Astrocyte (in vitro differentiated cells and primary cell): ENCODE measurements around the gene KIRREL3. TPM values are rescaled to one million over a fixed set of nuclear protein-coding genes. Genes with fewer than 3 reads are reported as not detected.

Experiments
- DNase-seq: peaks from one replicate; pipeline ENCODE4 v3.0.0-alpha.2; 2010; ENCODE audit warnings: low read depth
- FAIRE-seq: peaks from 2 replicates; lab custom pipeline; 2011; peaks lifted over from hg19 to GRCh38; lab: Jason Lieb, UNC
- H2AFZ ChIP-seq: 2 replicates; pipeline ENCODE4 v1.6.0; 2012; ENCODE audit warnings: low read depth, low read length, inconsistent platforms
- H3K27ac ChIP-seq: 2 replicates; pipeline ENCODE4 v1.5.1; 2011; ENCODE audit warnings: low read depth, low read length, inconsistent platforms
- H3K27me3 ChIP-seq: 2 replicates; pipeline ENCODE4 v1.6.0; 2011; ENCODE audit warnings: low read length, inconsistent platforms; ENCODE audit not compliant: insufficient read depth
- H3K36me3 ChIP-seq: 2 replicates; pipeline ENCODE4 v1.5.1; 2011; ENCODE audit warnings: low read length, inconsistent platforms; ENCODE audit not compliant: insufficient read depth
- H3K4me1 ChIP-seq: 2 replicates; pipeline ENCODE4 v1.5.1; 2011; ENCODE audit warnings: low read length, inconsistent platforms; ENCODE audit not compliant: insufficient read depth
- H3K4me2 ChIP-seq: 2 replicates; pipeline ENCODE4 v1.6.0; 2012; ENCODE audit warnings: low read length, inconsistent platforms
- H3K4me3 ChIP-seq: 2 replicates; pipeline ENCODE4 v1.5.1; 2011; ENCODE audit warnings: low read depth, mild to moderate bottlenecking, low read length, inconsistent platforms; ENCODE audit not compliant: insufficient read depth
- H3K79me2 ChIP-seq: 2 replicates; pipeline ENCODE4 v1.6.0; 2012; ENCODE audit warnings: mild to moderate bottlenecking, low read length, inconsistent platforms; ENCODE audit not compliant: insufficient read depth
- H3K9ac ChIP-seq: 2 replicates; pipeline ENCODE4 v1.6.0; 2012; ENCODE audit warnings: mild to moderate bottlenecking, low read length, inconsistent platforms
- H3K9me3 ChIP-seq: 2 replicates; pipeline ENCODE4 v1.5.1; 2012; ENCODE audit warnings: low read depth, mild to moderate bottlenecking, low read length, inconsistent platforms; ENCODE audit not compliant: insufficient read depth
- H4K20me1 ChIP-seq: 2 replicates; pipeline ENCODE4 v1.6.0; 2012; ENCODE audit warnings: low read length, inconsistent platforms; ENCODE audit not compliant: insufficient read depth
- H3K27ac Mint-ChIP-seq: one replicate; pipeline ENCODE4 v1.8.0; 2021; ENCODE audit warnings: mild to moderate bottlenecking, mixed read lengths; ENCODE audit not compliant: unreplicated experiment
- H3K27me3 Mint-ChIP-seq: one replicate; pipeline ENCODE4 v1.8.0; 2021; ENCODE audit warnings: low read depth, mixed read lengths; ENCODE audit not compliant: unreplicated experiment
- H3K36me3 Mint-ChIP-seq: one replicate; pipeline ENCODE4 v1.8.0; 2021; ENCODE audit warnings: low read depth, mixed read lengths; ENCODE audit not compliant: unreplicated experiment
- H3K4me1 Mint-ChIP-seq: one replicate; pipeline ENCODE4 v1.8.0; 2021; ENCODE audit warnings: low read depth, mixed read lengths; ENCODE audit not compliant: unreplicated experiment
- H3K4me3 Mint-ChIP-seq: one replicate; pipeline ENCODE4 v1.8.0; 2021; ENCODE audit warnings: mild to moderate bottlenecking, moderate library complexity, mixed read lengths; ENCODE audit not compliant: unreplicated experiment
- H3K9me3 Mint-ChIP-seq: one replicate; pipeline ENCODE4 v1.8.0; 2021; ENCODE audit warnings: mild to moderate bottlenecking, mixed read lengths; ENCODE audit not compliant: unreplicated experiment
- CTCF ChIP-seq: IDR thresholded peaks from 2 replicates; pipeline ENCODE4 v1.5.1; 2011; ENCODE audit warnings: low read depth, mild to moderate bottlenecking, inconsistent platforms, low read length, moderate library complexity; ENCODE audit not compliant: insufficient read depth
- EZH2 ChIP-seq: IDR thresholded peaks from 2 replicates; pipeline ENCODE4 v1.6.1; 2012; ENCODE audit warnings: mild to moderate bottlenecking, low read length, inconsistent platforms; ENCODE audit not compliant: insufficient read depth
- total RNA-seq: library from RNA; stranded (reverse); gene quantifications from 2 replicates; pipeline ENCODE4 v1.2.1, GENCODE V29; 2021

Gene KIRREL3
- total RNA-seq, 1 donor from 2014 or later: 0.91 TPM

- Histone ChIP-seq H3K4me2 (no peak overlapping the region), H3K9ac (no peak overlapping the region), H3K36me3 (no peaks in the 10 kb centered on the region), H3K9me3 (no peaks in the 10 kb centered on the region), H3K27me3 (no peaks in the 10 kb centered on the region), H3K4me1 (peaks cover 8% of the 10 kb centered on the region), H3K79me2 (no peaks in the 10 kb centered on the region), H3K4me3 (no peak overlapping the region), H2AFZ (no peak overlapping the region), H3K27ac (no peak overlapping the region), H4K20me1 (peaks cover 8% of the 10 kb centered on the region)
- no peak for TF ChIP-seq EZH2
- no peak for TF ChIP-seq CTCF
- Mint-ChIP-seq H3K9me3 (peaks cover 4% of the 10 kb centered on the region), H3K27ac (no peak overlapping the region), H3K36me3 (peaks cover 16% of the 10 kb centered on the region), H3K4me1 (peaks cover 10% of the 10 kb centered on the region), H3K4me3 (no peak overlapping the region), H3K27me3 (no peaks in the 10 kb centered on the region)
- DNase-seq (no peak), FAIRE-seq (no peak)
Observed at GRCh38 chr11:126403022-126403581, 597.5 kb downstream of the KIRREL3 start.

GRCh38 chr11:126400479-126400878, 600.1 kb downstream of the KIRREL3 start:
- FAIRE-seq (no peak), DNase-seq (no peak)
- Histone ChIP-seq H3K27me3 (no peaks in the 10 kb centered on the region), H3K4me1 (peaks cover 8% of the 10 kb centered on the region), H3K79me2 (no peaks in the 10 kb centered on the region), H3K27ac (no peak overlapping the region), H3K4me3 (no peak overlapping the region), H4K20me1 (peaks cover 11% of the 10 kb centered on the region), H3K9me3 (no peaks in the 10 kb centered on the region), H3K4me2 (no peak overlapping the region), H2AFZ (no peak overlapping the region), H3K36me3 (no peaks in the 10 kb centered on the region), H3K9ac (no peak overlapping the region)
- TF ChIP-seq EZH2 (no peak), CTCF (no peak)
- Mint-ChIP-seq H3K27ac (no peak overlapping the region), H3K4me3 (no peak overlapping the region), H3K36me3 (peaks cover 15% of the 10 kb centered on the region), H3K27me3 (no peaks in the 10 kb centered on the region), H3K4me1 (peaks cover 10% of the 10 kb centered on the region), H3K9me3 (peaks cover 4% of the 10 kb centered on the region)

- Mint-ChIP-seq H3K4me1 (peaks cover 10% of the 10 kb centered on the region), H3K27me3 (no peaks in the 10 kb centered on the region), H3K36me3 (peaks cover 15% of the 10 kb centered on the region), H3K9me3 (peaks cover 4% of the 10 kb centered on the region), H3K4me3 (no peak overlapping the region), H3K27ac (no peak overlapping the region)
- Histone ChIP-seq H3K4me3 (no peak overlapping the region), H3K36me3 (no peaks in the 10 kb centered on the region), H3K9ac (no peak overlapping the region), H3K79me2 (no peaks in the 10 kb centered on the region), H3K9me3 (no peaks in the 10 kb centered on the region), H3K27ac (no peak overlapping the region), H3K27me3 (no peaks in the 10 kb centered on the region), H2AFZ (no peak overlapping the region), H3K4me1 (peaks cover 8% of the 10 kb centered on the region), H3K4me2 (no peak overlapping the region), H4K20me1 (peaks cover 11% of the 10 kb centered on the region)
- TF ChIP-seq EZH2 (no peak), CTCF (no peak)
- no peak for FAIRE-seq
- no peak for DNase-seq
Observed at GRCh38 chr11:126400019-126400418, 600.6 kb downstream of the KIRREL3 start.
